ENCODE results near the gene KRT33A. TPM values are rescaled to one million over a fixed set of nuclear protein-coding genes. Genes with fewer than 3 reads are reported as not detected.

The KRT33A gene
- total and polyA plus RNA-seq, 12 donors: not detected

DNA sequence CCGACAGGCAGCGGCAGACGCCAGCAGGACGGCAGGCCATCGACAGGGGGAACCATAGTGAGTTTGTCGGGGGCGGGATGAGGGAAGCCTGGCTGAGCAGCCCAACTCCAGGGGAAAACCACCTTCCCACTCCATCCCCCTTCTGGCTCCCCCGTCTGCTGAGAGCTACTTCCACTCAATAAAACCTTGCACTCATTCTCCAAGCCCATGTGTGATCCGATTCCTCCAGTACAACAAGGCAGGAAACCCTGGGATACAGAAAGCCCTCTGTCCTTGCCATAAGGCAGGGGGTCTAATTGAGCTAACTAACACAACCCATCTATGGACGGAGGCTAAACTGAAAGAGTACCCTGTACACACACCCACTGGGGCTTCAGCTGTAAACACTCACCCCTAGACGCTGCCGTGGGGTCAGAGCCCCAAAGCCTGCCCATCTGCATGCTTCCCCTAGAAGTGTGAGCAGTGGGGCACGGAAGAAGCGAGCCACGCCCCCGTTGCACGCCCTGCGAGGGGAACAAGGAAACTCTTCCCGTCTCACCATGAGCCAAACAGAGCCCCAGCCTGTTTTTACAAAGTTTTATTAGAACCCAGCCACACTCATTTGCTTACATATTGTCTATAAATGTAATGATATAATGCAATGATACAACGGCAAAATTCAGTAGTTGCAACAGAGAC lies 52.0 kb downstream of the KRT33A start:
- Histone ChIP-seq H3K4me1 (peaks cover 0 to 10% (median 4%) of the 10 kb centered on the region in 9 donors), H3K27ac (no peak overlapping the region), H3K27me3 (peaks cover 0 to 6% (median 0%) of the 10 kb centered on the region in 7 donors), H3K9me3 (peaks cover 0 to 20% (median 0%) of the 10 kb centered on the region in 11 donors), H3K36me3 (no peaks in the 10 kb centered on the region), H3K4me3 (no peak overlapping the region)
- no peak for DNase-seq
- TF ChIP-seq, protein P1, sequence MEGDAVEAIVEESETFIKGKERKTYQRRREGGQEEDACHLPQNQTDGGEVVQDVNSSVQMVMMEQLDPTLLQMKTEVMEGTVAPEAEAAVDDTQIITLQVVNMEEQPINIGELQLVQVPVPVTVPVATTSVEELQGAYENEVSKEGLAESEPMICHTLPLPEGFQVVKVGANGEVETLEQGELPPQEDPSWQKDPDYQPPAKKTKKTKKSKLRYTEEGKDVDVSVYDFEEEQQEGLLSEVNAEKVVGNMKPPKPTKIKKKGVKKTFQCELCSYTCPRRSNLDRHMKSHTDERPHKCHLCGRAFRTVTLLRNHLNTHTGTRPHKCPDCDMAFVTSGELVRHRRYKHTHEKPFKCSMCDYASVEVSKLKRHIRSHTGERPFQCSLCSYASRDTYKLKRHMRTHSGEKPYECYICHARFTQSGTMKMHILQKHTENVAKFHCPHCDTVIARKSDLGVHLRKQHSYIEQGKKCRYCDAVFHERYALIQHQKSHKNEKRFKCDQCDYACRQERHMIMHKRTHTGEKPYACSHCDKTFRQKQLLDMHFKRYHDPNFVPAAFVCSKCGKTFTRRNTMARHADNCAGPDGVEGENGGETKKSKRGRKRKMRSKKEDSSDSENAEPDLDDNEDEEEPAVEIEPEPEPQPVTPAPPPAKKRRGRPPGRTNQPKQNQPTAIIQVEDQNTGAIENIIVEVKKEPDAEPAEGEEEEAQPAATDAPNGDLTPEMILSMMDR (IDR thresholded peaks at IDR 0.05): no peak
- 84 to 85% methylated on average over 20 of the region's 20 CpGs for WGBS, 2 donors
- intact Hi-C loops (cut with DNase I): loop anchor here in 1 of 10 donors (10.0 kb wide), 1 partner anchor 354 kb away; no protein-coding TSS in a partner anchor
- no peak for ATAC-seq

GRCh38 chr17:41296846-41297245 lies 53.8 kb downstream of the KRT33A start:
- H3K4me3 ChIP-seq: no peak overlapping the region
- WGBS, 2 donors: 89% methylated on average over 1 of the region's 1 CpG
- TF ChIP-seq, protein P1 (IDR thresholded peaks at IDR 0.05): no peak
- DNase-seq: no peak
- ATAC-seq: no peak
- H3K27me3 ChIP-seq: peaks cover 0 to 15% (median 10%) of the 10 kb centered on the region in 7 donors
- H3K9me3 ChIP-seq: peaks cover 0 to 18% (median 0%) of the 10 kb centered on the region in 11 donors
- intact Hi-C loops (cut with DNase I): loop anchor here in 1 of 10 donors (10.0 kb wide), 1 partner anchor 352 kb away; no protein-coding TSS in a partner anchor
- H3K4me1 ChIP-seq: peaks cover 0 to 2% (median 0%) of the 10 kb centered on the region in 9 donors
- H3K36me3 ChIP-seq: no peaks in the 10 kb centered on the region
- no peak overlapping the region for H3K27ac ChIP-seq

Other genes with a start within 250 kb of the KRT33A start
Only the 30 nearest of the 34 such genes appear.
- not detected for gene KRTAP4-12, start 226.6 kb downstream of the KRT33A start, total RNA-seq
- gene KRTAP4-12, start 226.6 kb downstream of the KRT33A start, polyA plus RNA-seq: not detected
- gene KRTAP4-6, start 210.3 kb downstream of the KRT33A start, total RNA-seq: not detected
- gene KRTAP4-6, start 210.3 kb downstream of the KRT33A start, polyA plus RNA-seq: not detected
- not detected for gene KRTAP4-5, start 201.0 kb downstream of the KRT33A start, total RNA-seq
- gene KRTAP4-5, start 201.0 kb downstream of the KRT33A start, polyA plus RNA-seq: not detected
- gene KRTAP4-4, start 190.1 kb downstream of the KRT33A start, total RNA-seq: not detected
- gene KRTAP4-4, start 190.1 kb downstream of the KRT33A start, polyA plus RNA-seq: not detected
- not detected for gene KRTAP4-3, start 182.6 kb downstream of the KRT33A start, total RNA-seq
- not detected for gene KRTAP4-3, start 182.6 kb downstream of the KRT33A start, polyA plus RNA-seq
- gene KRTAP4-2, start 172.6 kb downstream of the KRT33A start, total RNA-seq: not detected
- gene KRTAP4-2, start 172.6 kb downstream of the KRT33A start, polyA plus RNA-seq: not detected
- not detected for gene KRTAP4-1, start 165.9 kb downstream of the KRT33A start, total RNA-seq
- not detected for gene KRTAP4-1, start 165.9 kb downstream of the KRT33A start, polyA plus RNA-seq
- not detected for gene KRTAP9-1, start 160.9 kb downstream of the KRT33A start, total RNA-seq
- not detected for gene KRTAP9-1, start 160.9 kb downstream of the KRT33A start, polyA plus RNA-seq
- not detected for gene KRTAP9-2, start 124.2 kb downstream of the KRT33A start, total RNA-seq
- not detected for gene KRTAP9-2, start 124.2 kb downstream of the KRT33A start, polyA plus RNA-seq
- not detected for gene KRTAP9-3, start 118.4 kb downstream of the KRT33A start, total RNA-seq
- gene KRTAP9-3, start 118.4 kb downstream of the KRT33A start, polyA plus RNA-seq: not detected
- not detected for gene KRTAP9-8, start 112.8 kb downstream of the KRT33A start, total RNA-seq
- not detected for gene KRTAP9-8, start 112.8 kb downstream of the KRT33A start, polyA plus RNA-seq
- gene KRTAP9-4, start 101.1 kb downstream of the KRT33A start, total RNA-seq: not detected
- gene KRTAP9-4, start 101.1 kb downstream of the KRT33A start, polyA plus RNA-seq: not detected
- not detected for gene KRTAP9-9, start 95.4 kb downstream of the KRT33A start, total RNA-seq
- not detected for gene KRTAP9-9, start 95.4 kb downstream of the KRT33A start, polyA plus RNA-seq
- gene KRTAP9-6, start 85.5 kb downstream of the KRT33A start, total RNA-seq: not detected
- gene KRTAP9-6, start 85.5 kb downstream of the KRT33A start, polyA plus RNA-seq: not detected
- gene KRTAP9-7, start 75.1 kb downstream of the KRT33A start, total RNA-seq: not detected
- gene KRTAP9-7, start 75.1 kb downstream of the KRT33A start, polyA plus RNA-seq: not detected
- gene KRTAP29-1, start 48.0 kb downstream of the KRT33A start, total RNA-seq: not detected
- gene KRTAP29-1, start 48.0 kb downstream of the KRT33A start, polyA plus RNA-seq: not detected
- not detected for gene KRTAP16-1, start 41.5 kb downstream of the KRT33A start, total RNA-seq
- gene KRTAP16-1, start 41.5 kb downstream of the KRT33A start, polyA plus RNA-seq: not detected
- gene KRTAP17-1, start 35.1 kb downstream of the KRT33A start, total RNA-seq: not detected
- not detected for gene KRTAP17-1, start 35.1 kb downstream of the KRT33A start, polyA plus RNA-seq
- gene KRT33B, start 19.0 kb upstream of the KRT33A start, total RNA-seq: not detected
- not detected for gene KRT33B, start 19.0 kb upstream of the KRT33A start, polyA plus RNA-seq
- gene KRT34, start 31.5 kb upstream of the KRT33A start, total RNA-seq: not detected
- not detected for gene KRT34, start 31.5 kb upstream of the KRT33A start, polyA plus RNA-seq
- gene KRT31, start 46.8 kb upstream of the KRT33A start, total RNA-seq: not detected
- gene KRT31, start 46.8 kb upstream of the KRT33A start, polyA plus RNA-seq: under 1 TPM in 1 of 2 donors, not detected in 1; 0.01 TPM
- not detected for gene KRT37, start 73.8 kb upstream of the KRT33A start, total RNA-seq
- not detected for gene KRT37, start 73.8 kb upstream of the KRT33A start, polyA plus RNA-seq
- gene KRT38, start 90.2 kb upstream of the KRT33A start, total RNA-seq: not detected
- not detected for gene KRT38, start 90.2 kb upstream of the KRT33A start, polyA plus RNA-seq
- gene KRT32, start 116.6 kb upstream of the KRT33A start, total RNA-seq: under 1 TPM in 2 of 10 donors, not detected in 8; 0.14 to 0.21 TPM
- under 1 TPM in 1 of 2 donors, not detected in 1; 0.22 TPM for gene KRT32, start 116.6 kb upstream of the KRT33A start, polyA plus RNA-seq
- not detected for gene KRT35, start 130.3 kb upstream of the KRT33A start, total RNA-seq
- not detected for gene KRT35, start 130.3 kb upstream of the KRT33A start, polyA plus RNA-seq
- not detected for gene KRT36, start 139.1 kb upstream of the KRT33A start, total RNA-seq
- not detected for gene KRT36, start 139.1 kb upstream of the KRT33A start, polyA plus RNA-seq
- not detected for gene KRT13, start 154.8 kb upstream of the KRT33A start, total RNA-seq
- 1 to 10 TPM in 1 of 2 donors, not detected in 1; 6.7 TPM for gene KRT13, start 154.8 kb upstream of the KRT33A start, polyA plus RNA-seq
- gene KRT15, start 168.1 kb upstream of the KRT33A start, total RNA-seq: under 1 TPM in 1 of 10 donors, not detected in 9; 0.07 TPM
- gene KRT15, start 168.1 kb upstream of the KRT33A start, polyA plus RNA-seq: under 1 TPM in 1 of 2 donors, not detected in 1; 0.22 TPM
- gene KRT19, start 177.5 kb upstream of the KRT33A start, total RNA-seq: 1 to 10 TPM in 3 of 10 donors, under 1 TPM in 7; 0.37 to 5.7 (median 0.77) TPM
- gene KRT19, start 177.5 kb upstream of the KRT33A start, polyA plus RNA-seq: 1 to 10 TPM; 1.2 to 1.7 TPM
- gene KRT9, start 221.2 kb upstream of the KRT33A start, total RNA-seq: not detected
- gene KRT9, start 221.2 kb upstream of the KRT33A start, polyA plus RNA-seq: not detected